Neural crest cell (in vitro differentiated cells): Measurements from ENCODE around the gene FSIP1. TPM values are rescaled to one million over a fixed set of nuclear protein-coding genes. Genes with fewer than 3 reads are reported as not detected.
"Not testable (repeated sequence)": the region's sequence is repeated elsewhere in the genome, so short reads cannot be mapped to it uniquely, and the experiment has no call there.

Experiments
- DNase-seq: peaks from one replicate; pipeline ENCODE4 v3.0.0; 2021; ENCODE audit warnings: low read depth, mixed read lengths, low spot score
- H3K27ac Mint-ChIP-seq: one replicate; pipeline ENCODE4 v1.8.0; 2021; ENCODE audit warnings: mild to moderate bottlenecking, mixed read lengths; ENCODE audit not compliant: unreplicated experiment
- H3K27me3 Mint-ChIP-seq: 2 replicates; pipeline ENCODE4 v1.8.0; 2021; ENCODE audit warnings: low read depth, mild to moderate bottlenecking, mixed read lengths
- H3K36me3 Mint-ChIP-seq: 2 replicates; pipeline ENCODE4 v1.8.0; 2021; ENCODE audit warnings: low read depth, mild to moderate bottlenecking, mixed read lengths
- H3K4me1 Mint-ChIP-seq: 2 replicates; pipeline ENCODE4 v1.8.0; 2021; ENCODE audit warnings: mixed read lengths
- H3K4me3 Mint-ChIP-seq: one replicate; pipeline ENCODE4 v1.8.0; 2021; ENCODE audit warnings: mild to moderate bottlenecking, mixed read lengths
- H3K9me3 Mint-ChIP-seq: 2 replicates; pipeline ENCODE4 v1.8.0; 2021; ENCODE audit warnings: mixed read lengths
- CTCF ChIP-seq: fragments of 200-600 bp; sonication (generic); conservative IDR thresholded peaks from 2 replicates; pipeline ENCODE4 v1.5.0; 2021; ENCODE audit warnings: antibody characterized with exemption, mild to moderate bottlenecking
- total RNA-seq: library from RNA; stranded (reverse); gene quantifications from 2 replicates; pipeline ENCODE4 v1.2.1, GENCODE V29; 2021

The FSIP1 gene
- total RNA-seq, 1 donor from 2014 or later, result 8.1 TPM

GRCh38 chr15:39820050-39820602, 37.5 kb upstream of the FSIP1 start:
- TF ChIP-seq CTCF, result no peak
- no peak overlapping the region for H3K27ac Mint-ChIP-seq
- H3K9me3 Mint-ChIP-seq, result peaks cover 13% of the 10 kb centered on the region
- DNase-seq, result no peak
- H3K36me3 Mint-ChIP-seq, result no peaks in the 10 kb centered on the region
- H3K27me3 Mint-ChIP-seq, result peaks cover 2% of the 10 kb centered on the region
- H3K4me3 Mint-ChIP-seq, result no peak overlapping the region
- H3K4me1 Mint-ChIP-seq, result peaks cover 12% of the 10 kb centered on the region

GRCh38 chr15:39819533-39819932, 36.9 kb upstream of the FSIP1 start:
- no peak for TF ChIP-seq CTCF
- Mint-ChIP-seq H3K27ac (no peak overlapping the region), H3K4me1 (peaks cover 12% of the 10 kb centered on the region), H3K36me3 (no peaks in the 10 kb centered on the region), H3K9me3 (peaks cover 13% of the 10 kb centered on the region), H3K4me3 (no peak overlapping the region), H3K27me3 (peaks cover 2% of the 10 kb centered on the region)
- DNase-seq, result no peak

- Mint-ChIP-seq H3K9me3 (peaks cover under 1% of the 10 kb centered on the region), H3K36me3 (no peaks in the 10 kb centered on the region), H3K27ac (no peak overlapping the region), H3K4me1 (peaks cover 12% of the 10 kb centered on the region), H3K4me3 (no peak overlapping the region), H3K27me3 (peaks cover 2% of the 10 kb centered on the region)
- no peak for TF ChIP-seq CTCF
- no peak for DNase-seq
These were observed 35.3 kb upstream of the FSIP1 start for GRCh38 chr15:39817892-39818291.

GRCh38 chr15:39814489-39814888, 31.8 kb upstream of the FSIP1 start:
- Mint-ChIP-seq H3K4me3 (no peak overlapping the region), H3K9me3 (no peaks in the 10 kb centered on the region), H3K27me3 (peaks cover 2% of the 10 kb centered on the region), H3K4me1 (no peaks in the 10 kb centered on the region), H3K36me3 (no peaks in the 10 kb centered on the region), H3K27ac (no peak overlapping the region)
- DNase-seq, result no peak
- TF ChIP-seq CTCF, result no peak

GRCh38 chr15:39812651-39813050, 30.0 kb upstream of the FSIP1 start:
- H3K27ac Mint-ChIP-seq, H3K36me3 Mint-ChIP-seq, H3K27me3 Mint-ChIP-seq, H3K9me3 Mint-ChIP-seq, H3K4me1 Mint-ChIP-seq, H3K4me3 Mint-ChIP-seq, DNase-seq: not testable (repeated sequence)

- Mint-ChIP-seq H3K36me3 (no peaks in the 10 kb centered on the region), H3K9me3 (no peaks in the 10 kb centered on the region), H3K27ac (no peak overlapping the region), H3K4me1 (no peaks in the 10 kb centered on the region), H3K27me3 (no peaks in the 10 kb centered on the region), H3K4me3 (no peak overlapping the region)
- no peak for DNase-seq
- TF ChIP-seq CTCF, result no peak
These were observed 26.3 kb upstream of the FSIP1 start for GRCh38 chr15:39808909-39809308.
